ENCODE results near the gene DNAI4.

DNA sequence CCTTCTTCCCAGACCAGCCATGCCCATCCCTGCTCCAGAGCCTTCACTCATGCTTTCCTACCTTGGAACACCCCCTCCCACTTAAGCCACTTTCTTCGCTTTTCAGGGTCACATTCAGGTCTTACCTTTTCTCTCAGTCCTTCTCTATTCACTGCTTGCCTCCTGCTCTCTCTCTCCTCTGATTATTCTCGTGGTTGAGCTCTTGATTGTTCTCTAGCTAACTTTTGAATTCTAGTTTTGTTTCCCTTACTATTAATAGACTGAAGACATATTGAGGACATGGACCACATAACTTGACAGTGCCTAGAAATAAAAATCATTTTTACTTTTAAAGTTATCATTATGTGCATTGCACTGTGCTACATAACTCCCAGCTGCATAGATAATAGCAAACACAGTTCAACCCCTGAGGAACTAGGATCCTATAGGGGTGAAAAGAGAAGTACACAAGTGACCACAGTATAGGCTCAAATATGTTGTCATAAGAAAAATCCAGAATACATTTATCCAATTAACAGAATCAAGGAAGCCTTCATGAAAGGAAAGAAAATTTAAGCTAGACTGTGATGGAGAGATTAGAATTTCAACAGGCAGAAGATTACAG lies 145.1 kb downstream of the DNAI4 start:
- TF ChIP-seq, protein P1, sequence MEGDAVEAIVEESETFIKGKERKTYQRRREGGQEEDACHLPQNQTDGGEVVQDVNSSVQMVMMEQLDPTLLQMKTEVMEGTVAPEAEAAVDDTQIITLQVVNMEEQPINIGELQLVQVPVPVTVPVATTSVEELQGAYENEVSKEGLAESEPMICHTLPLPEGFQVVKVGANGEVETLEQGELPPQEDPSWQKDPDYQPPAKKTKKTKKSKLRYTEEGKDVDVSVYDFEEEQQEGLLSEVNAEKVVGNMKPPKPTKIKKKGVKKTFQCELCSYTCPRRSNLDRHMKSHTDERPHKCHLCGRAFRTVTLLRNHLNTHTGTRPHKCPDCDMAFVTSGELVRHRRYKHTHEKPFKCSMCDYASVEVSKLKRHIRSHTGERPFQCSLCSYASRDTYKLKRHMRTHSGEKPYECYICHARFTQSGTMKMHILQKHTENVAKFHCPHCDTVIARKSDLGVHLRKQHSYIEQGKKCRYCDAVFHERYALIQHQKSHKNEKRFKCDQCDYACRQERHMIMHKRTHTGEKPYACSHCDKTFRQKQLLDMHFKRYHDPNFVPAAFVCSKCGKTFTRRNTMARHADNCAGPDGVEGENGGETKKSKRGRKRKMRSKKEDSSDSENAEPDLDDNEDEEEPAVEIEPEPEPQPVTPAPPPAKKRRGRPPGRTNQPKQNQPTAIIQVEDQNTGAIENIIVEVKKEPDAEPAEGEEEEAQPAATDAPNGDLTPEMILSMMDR (IDR thresholded peaks at IDR 0.05) = no peak
- TF ChIP-seq POLR2A (IDR thresholded peaks at IDR 0.05) = no peak
